OCI-LY7 (cell line): Measurements from ENCODE around the gene MTG2. TPM values are rescaled to one million over a fixed set of nuclear protein-coding genes. Genes with fewer than 3 reads are reported as not detected.

Experiments
- BruUV-seq: library from RNA; stranded (reverse); fragments of 400-500 nt; replicated peaks from 2 replicates; lab custom pipeline; 2021; lab: Mats Ljungman, UMichigan
- CTCF ChIA-PET: fragments of 300-600 bp; sonication (Branson Sonifier 250); formaldehyde crosslinking; loops from one replicate; lab custom pipeline; 2022; ENCODE audit warnings: antibody characterized with exemption; ENCODE audit not compliant: unreplicated experiment; lab: Charles Lee
- POLR2A ChIA-PET: fragments of 300-600 bp; sonication (Branson Sonifier 250); formaldehyde crosslinking; loops from one replicate; lab custom pipeline; 2022; ENCODE audit warnings: antibody characterized with exemption; lab: Charles Lee
- DNase-seq: peaks from one replicate; pipeline ENCODE4 v3.0.0-alpha.2; 2015; ENCODE audit warnings: low spot score
- H2AFZ ChIP-seq: fragments of 200-600 bp; sonication (generic), shearing (Covaris generic); 2 replicates; pipeline ENCODE4 v1.6.1; 2014; ENCODE audit warnings: mild to moderate bottlenecking, antibody characterized with exemption, low read length, moderate library complexity
- H3K27ac ChIP-seq: fragments of 200-600 bp; sonication (generic); 2 replicates; pipeline ENCODE4 v1.5.1; 2014; ENCODE audit warnings: mixed run types, low read depth, mild to moderate bottlenecking, moderate library complexity, low read length, inconsistent platforms; ENCODE audit not compliant: poor library complexity, severe bottlenecking
- H3K36me3 ChIP-seq: fragments of 200-600 bp; sonication (generic); 2 replicates; pipeline ENCODE4 v1.6.1; 2014; ENCODE audit warnings: mild to moderate bottlenecking, antibody characterized with exemption, low read length, moderate library complexity, mixed read lengths; ENCODE audit not compliant: insufficient read depth
- H3K4me1 ChIP-seq: fragments of 200-600 bp; sonication (generic); 2 replicates; pipeline ENCODE4 v1.5.1; 2014; ENCODE audit warnings: mild to moderate bottlenecking, low read length; ENCODE audit not compliant: insufficient read depth, poor library complexity, severe bottlenecking
- H3K4me2 ChIP-seq: fragments of 200-600 bp; sonication (generic); 2 replicates; pipeline ENCODE4 v1.6.1; 2014; ENCODE audit warnings: mild to moderate bottlenecking, low read length
- H3K4me3 ChIP-seq: fragments of 200-600 bp; sonication (generic); 2 replicates; pipeline ENCODE4 v1.5.1; 2014; ENCODE audit warnings: mild to moderate bottlenecking, low read depth, low read length; ENCODE audit not compliant: poor library complexity, severe bottlenecking
- H3K79me2 ChIP-seq: fragments of 200-600 bp; sonication (generic); 2 replicates; pipeline ENCODE4 v1.6.1; 2016; ENCODE audit warnings: low read depth, mild to moderate bottlenecking, low read length, moderate library complexity, mixed read lengths; ENCODE audit not compliant: insufficient read depth
- H3K9me2 ChIP-seq: fragments of 200-600 bp; sonication (generic); 2 replicates; pipeline ENCODE4 v1.6.1; 2016; ENCODE audit warnings: mild to moderate bottlenecking, low read length, mixed read lengths; ENCODE audit not compliant: insufficient read depth
- H3K9me3 ChIP-seq: fragments of 200-600 bp; sonication (generic); 2 replicates; pipeline ENCODE4 v1.6.1; 2014; ENCODE audit warnings: mild to moderate bottlenecking, mixed run types, low read length, mixed read lengths
- H4K20me1 ChIP-seq: fragments of 200-600 bp; sonication (generic); 2 replicates; pipeline ENCODE4 v1.6.1; 2014; ENCODE audit warnings: mild to moderate bottlenecking, antibody characterized with exemption, low read length, moderate library complexity, mixed read lengths; ENCODE audit not compliant: insufficient read depth
- EZH2phosphoT487 ChIP-seq: fragments of 200-600 bp; sonication (generic); IDR thresholded peaks from 2 replicates; pipeline ENCODE4 v1.6.1; 2018; ENCODE audit warnings: low read depth, borderline replicate concordance, mild to moderate bottlenecking, mixed run types, antibody characterized with exemption, low read length, moderate library complexity, mixed read lengths
- intact Hi-C: fragments of 100-400 bp; cut with micrococcal nuclease; formaldehyde crosslinking; loops from one replicate; pipeline ENCODE4 v1.10.0; 2022; ENCODE audit not compliant: unreplicated experiment
- total RNA-seq, 2 experiments: library from RNA; depleted of rRNA in 1 of 2; stranded (reverse); fragments of >200 nt in 1 of 2; shearing (Covaris generic) in 1 of 2; gene quantifications; 2 replicates each; pipeline ENCODE4 v1.2.3, GENCODE V29; 2014 to 2022
- TF ChIP-seq, protein P1 (sequence below): fragments of 200-600 bp; sonication (generic); conservative IDR thresholded peaks from 2 replicates; pipeline ENCODE4 v1.5.1; 2014; ENCODE audit warnings: mild to moderate bottlenecking, antibody characterized with exemption, low read length, moderate library complexity, mixed read lengths

Gene MTG2
- total RNA-seq, 2 experiments from 2014 or later, result 24.1 to 37.5 TPM

DNA sequence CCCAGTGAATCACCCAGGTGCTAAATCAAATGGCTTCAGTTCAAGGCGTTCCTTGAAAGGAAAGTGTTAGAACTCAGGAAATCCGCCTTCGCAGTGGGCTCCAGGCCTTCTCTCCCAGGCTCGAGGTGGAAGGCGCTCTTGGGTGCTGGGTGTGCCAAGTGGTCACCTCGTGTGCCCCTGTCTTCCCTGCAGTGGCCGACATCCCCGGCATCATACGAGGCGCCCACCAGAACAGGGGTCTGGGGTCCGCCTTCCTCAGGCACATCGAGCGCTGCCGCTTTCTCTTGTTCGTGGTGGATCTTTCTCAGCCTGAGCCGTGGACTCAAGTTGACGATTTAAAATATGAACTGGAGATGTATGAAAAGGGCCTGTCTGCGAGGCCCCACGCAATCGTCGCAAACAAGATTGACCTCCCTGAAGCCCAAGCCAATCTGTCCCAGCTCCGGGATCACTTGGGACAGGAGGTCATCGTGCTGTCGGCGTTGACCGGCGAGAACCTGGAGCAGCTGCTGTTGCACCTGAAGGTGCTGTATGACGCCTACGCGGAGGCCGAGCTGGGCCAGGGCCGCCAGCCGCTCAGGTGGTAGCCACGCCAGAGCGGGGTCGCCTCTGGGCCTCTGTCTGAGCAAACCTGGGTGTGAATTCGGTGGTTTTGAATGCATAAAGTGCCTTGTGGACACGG is 17.8 kb downstream of the MTG2 start:
- CTCF ChIA-PET, result no interaction called here
- Histone ChIP-seq H3K4me3 (no peak overlapping the region), H2AFZ (no peak overlapping the region), H3K36me3 (peaks cover 70% of the 10 kb centered on the region), H3K79me2 (no peaks in the 10 kb centered on the region), H3K27ac (no peak overlapping the region), H3K4me1 (peaks cover 23% of the 10 kb centered on the region), H4K20me1 (no peaks in the 10 kb centered on the region), H3K9me3 (no peaks in the 10 kb centered on the region), H3K9me2 (no peaks in the 10 kb centered on the region), H3K4me2 (no peak overlapping the region)
- TF ChIP-seq, protein P1, sequence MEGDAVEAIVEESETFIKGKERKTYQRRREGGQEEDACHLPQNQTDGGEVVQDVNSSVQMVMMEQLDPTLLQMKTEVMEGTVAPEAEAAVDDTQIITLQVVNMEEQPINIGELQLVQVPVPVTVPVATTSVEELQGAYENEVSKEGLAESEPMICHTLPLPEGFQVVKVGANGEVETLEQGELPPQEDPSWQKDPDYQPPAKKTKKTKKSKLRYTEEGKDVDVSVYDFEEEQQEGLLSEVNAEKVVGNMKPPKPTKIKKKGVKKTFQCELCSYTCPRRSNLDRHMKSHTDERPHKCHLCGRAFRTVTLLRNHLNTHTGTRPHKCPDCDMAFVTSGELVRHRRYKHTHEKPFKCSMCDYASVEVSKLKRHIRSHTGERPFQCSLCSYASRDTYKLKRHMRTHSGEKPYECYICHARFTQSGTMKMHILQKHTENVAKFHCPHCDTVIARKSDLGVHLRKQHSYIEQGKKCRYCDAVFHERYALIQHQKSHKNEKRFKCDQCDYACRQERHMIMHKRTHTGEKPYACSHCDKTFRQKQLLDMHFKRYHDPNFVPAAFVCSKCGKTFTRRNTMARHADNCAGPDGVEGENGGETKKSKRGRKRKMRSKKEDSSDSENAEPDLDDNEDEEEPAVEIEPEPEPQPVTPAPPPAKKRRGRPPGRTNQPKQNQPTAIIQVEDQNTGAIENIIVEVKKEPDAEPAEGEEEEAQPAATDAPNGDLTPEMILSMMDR, result no peak
- TF ChIP-seq EZH2phosphoT487, result no peak
- BruUV-seq, result no TSS peak
- POLR2A ChIA-PET, result interaction anchor here (0.8 kb wide), 1 partner anchor 170 kb away, joined by 3 read pairs; no protein-coding TSS in a partner anchor
- DNase-seq, result no peak
- intact Hi-C loops, result no loop called here

DNA sequence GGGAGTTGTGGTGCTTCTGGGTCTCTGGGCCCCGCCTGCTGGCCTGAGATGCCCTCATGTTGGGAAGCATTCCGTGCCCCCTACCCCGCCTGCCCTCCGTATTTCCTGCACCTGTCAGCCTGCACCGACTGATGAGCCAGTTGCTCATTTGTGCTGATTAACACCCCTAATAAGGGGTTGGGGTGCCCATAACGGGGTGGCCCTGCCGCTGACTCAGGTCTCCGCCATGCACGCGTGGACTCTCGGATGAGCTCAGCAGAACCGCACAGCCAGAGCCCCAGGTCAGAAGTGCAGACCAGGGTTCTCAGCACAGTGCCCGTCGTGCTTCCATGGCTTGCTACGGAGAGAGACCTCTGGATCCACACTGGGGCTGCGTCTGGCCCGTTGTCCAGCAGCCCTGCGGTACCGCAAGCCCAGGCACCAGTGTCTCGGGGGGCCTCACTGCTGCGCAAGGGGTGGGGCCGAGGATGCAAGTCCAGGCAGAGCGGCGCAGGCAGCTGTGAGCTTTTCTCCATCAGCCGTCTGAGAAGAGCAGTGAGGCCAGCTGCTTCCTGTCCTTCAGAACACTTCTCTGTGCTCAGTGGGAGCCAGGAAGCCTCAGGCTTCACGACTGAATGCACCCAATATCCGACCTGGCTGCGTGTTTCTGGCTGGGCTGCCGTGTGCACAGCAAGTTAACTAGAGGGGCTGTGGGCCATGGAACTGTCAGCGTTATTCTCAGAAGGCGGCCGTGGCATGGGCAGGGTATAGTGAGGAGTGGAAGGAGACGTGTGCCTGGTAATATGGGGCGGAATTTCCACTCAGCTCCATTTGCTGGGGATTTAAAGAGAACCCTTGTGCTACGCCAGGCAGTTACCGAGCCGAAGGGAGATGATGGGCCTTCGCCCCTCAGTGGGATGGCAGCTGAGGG is 18.6 kb downstream of the MTG2 start:
- DNase-seq, result peak; percentile 70

More for the DNA sequence above, 18.6 kb downstream of the MTG2 start:
- Histone ChIP-seq H2AFZ (no peak overlapping the region), H3K9me3 (no peaks in the 10 kb centered on the region), H3K27ac (no peak overlapping the region), H3K36me3 (peaks cover 62% of the 10 kb centered on the region), H4K20me1 (no peaks in the 10 kb centered on the region), H3K79me2 (no peaks in the 10 kb centered on the region), H3K4me1 (peaks cover 23% of the 10 kb centered on the region), H3K4me3 (no peak overlapping the region), H3K4me2 (peak overlapping the region; percentile 19; the same call in 1 of the 2 replicates), H3K9me2 (no peaks in the 10 kb centered on the region)
- intact Hi-C loops, result no loop called here
- ChIA-PET CTCF (interaction anchor here (0.6 kb wide), 1 partner anchor 84 kb away, joined by 8 read pairs; no protein-coding TSS in a partner anchor), POLR2A (interaction anchor here (0.8 kb wide), 1 partner anchor 171 kb away, joined by 3 read pairs; no protein-coding TSS in a partner anchor)
- TF ChIP-seq, protein P1, result no peak
- no peak for TF ChIP-seq EZH2phosphoT487
- no TSS peak for BruUV-seq
